Activated naive CD8-positive, alpha-beta T cell treated with anti-CD3 and anti-CD28 coated beads, Interleukin-2, amount 50 U/mL, for 24 hours (primary cell): ENCODE data around the gene AKR1B15.
"Not testable (repeated sequence)": the region's sequence is repeated elsewhere in the genome, so short reads cannot be mapped to it uniquely, and the experiment has no call there.

ENCODE experiments used
- ATAC-seq: fragments of 150-1000 bp; cut with Tn5 transposase; one replicate; pipeline ENCODE4 v1.10.0; 2021
- DNase-seq: peaks from one replicate; pipeline ENCODE4 v3.0.0; 2021
- H3K27ac Mint-ChIP-seq: one replicate; pipeline ENCODE4 v1.8.0; 2021; ENCODE audit warnings: mild to moderate bottlenecking, mixed read lengths
- H3K27me3 Mint-ChIP-seq: one replicate; pipeline ENCODE4 v1.8.0; 2021; ENCODE audit warnings: mixed read lengths
- H3K36me3 Mint-ChIP-seq: one replicate; pipeline ENCODE4 v1.8.0; 2021; ENCODE audit warnings: low read depth, mixed read lengths
- H3K4me1 Mint-ChIP-seq: one replicate; pipeline ENCODE4 v1.8.0; 2021; ENCODE audit warnings: mixed read lengths
- H3K4me3 Mint-ChIP-seq: one replicate; pipeline ENCODE4 v1.8.0; 2021; ENCODE audit warnings: mild to moderate bottlenecking, moderate library complexity, mixed read lengths
- H3K9me3 Mint-ChIP-seq: one replicate; pipeline ENCODE4 v1.8.0; 2021; ENCODE audit warnings: mixed read lengths

The AKR1B15 gene

GRCh38 chr7:134539380-134540004 lies 9.4 kb upstream of the AKR1B15 start:
- Mint-ChIP-seq H3K36me3 (no peaks in the 10 kb centered on the region), H3K4me3 (no peak overlapping the region), H3K27me3 (peaks cover 7% of the 10 kb centered on the region), H3K27ac (no peak overlapping the region), H3K9me3 (no peaks in the 10 kb centered on the region), H3K4me1 (no peaks in the 10 kb centered on the region)
- DNase-seq (no peak), ATAC-seq (no peak)

GRCh38 chr7:134541501-134542194 lies 7.3 kb upstream of the AKR1B15 start:
- peaks cover 13% of the 10 kb centered on the region for H3K27me3 Mint-ChIP-seq
- DNase-seq, H3K4me3 Mint-ChIP-seq, H3K36me3 Mint-ChIP-seq, H3K4me1 Mint-ChIP-seq, ATAC-seq, H3K27ac Mint-ChIP-seq, H3K9me3 Mint-ChIP-seq: not testable (repeated sequence)

- H3K4me1 Mint-ChIP-seq = peaks cover 2% of the 10 kb centered on the region
- ATAC-seq (no peak), DNase-seq (no peak)
- peaks cover 16% of the 10 kb centered on the region for H3K27me3 Mint-ChIP-seq
- H3K36me3 Mint-ChIP-seq = no peaks in the 10 kb centered on the region
- H3K27ac Mint-ChIP-seq = no peak overlapping the region
- no peak overlapping the region for H3K4me3 Mint-ChIP-seq
- H3K9me3 Mint-ChIP-seq = no peaks in the 10 kb centered on the region
Measured at GRCh38 chr7:134542195-134542771, 6.6 kb upstream of the AKR1B15 start.

- Mint-ChIP-seq H3K36me3 (no peaks in the 10 kb centered on the region), H3K9me3 (no peaks in the 10 kb centered on the region), H3K4me1 (peaks cover 8% of the 10 kb centered on the region), H3K4me3 (no peak overlapping the region), H3K27ac (no peak overlapping the region), H3K27me3 (peaks cover 18% of the 10 kb centered on the region)
- ATAC-seq (no peak), DNase-seq (no peak)
Measured at GRCh38 chr7:134545380-134545779, 3.5 kb upstream of the AKR1B15 start.

GRCh38 chr7:134545918-134546317 lies 3.0 kb upstream of the AKR1B15 start:
- Mint-ChIP-seq H3K36me3 (no peaks in the 10 kb centered on the region), H3K27me3 (peaks cover 18% of the 10 kb centered on the region)

GRCh38 chr7:134546955-134547354 lies 2.0 kb upstream of the AKR1B15 start:
- Mint-ChIP-seq H3K36me3 (no peaks in the 10 kb centered on the region), H3K4me3 (no peak overlapping the region), H3K9me3 (no peaks in the 10 kb centered on the region), H3K4me1 (peaks cover 8% of the 10 kb centered on the region), H3K27me3 (peaks cover 21% of the 10 kb centered on the region), H3K27ac (no peak overlapping the region)
- ATAC-seq (no peak), DNase-seq (no peak)

More at GRCh38 chr7:134545918-134546317, 3.0 kb upstream of the AKR1B15 start:
- Mint-ChIP-seq H3K9me3 (no peaks in the 10 kb centered on the region), H3K27ac (no peak overlapping the region), H3K4me3 (no peak overlapping the region), H3K4me1 (peaks cover 8% of the 10 kb centered on the region)
- DNase-seq = no peak
- ATAC-seq = no peak

- H3K4me3 Mint-ChIP-seq = no peak overlapping the region
- ATAC-seq (peak; percentile 45), DNase-seq (peak; percentile 78)
- no peaks in the 10 kb centered on the region for H3K36me3 Mint-ChIP-seq
- H3K4me1 Mint-ChIP-seq = peaks cover 8% of the 10 kb centered on the region
- H3K27me3 Mint-ChIP-seq = peaks cover 21% of the 10 kb centered on the region
- H3K27ac Mint-ChIP-seq = no peak overlapping the region
- no peaks in the 10 kb centered on the region for H3K9me3 Mint-ChIP-seq
Measured at GRCh38 chr7:134547397-134548054, 1.4 kb upstream of the AKR1B15 start.

- H3K9me3 Mint-ChIP-seq = no peaks in the 10 kb centered on the region
- H3K27ac Mint-ChIP-seq = no peak overlapping the region
- ATAC-seq (no peak), DNase-seq (no peak)
- peaks cover 18% of the 10 kb centered on the region for H3K27me3 Mint-ChIP-seq
- peaks cover 8% of the 10 kb centered on the region for H3K4me1 Mint-ChIP-seq
- no peak overlapping the region for H3K4me3 Mint-ChIP-seq
- H3K36me3 Mint-ChIP-seq = no peaks in the 10 kb centered on the region
Measured at GRCh38 chr7:134549366-134549765, 456 bp downstream of the AKR1B15 start.

- no peak for DNase-seq
- H3K27me3 Mint-ChIP-seq = peaks cover 10% of the 10 kb centered on the region
- no peak overlapping the region for H3K4me3 Mint-ChIP-seq
- peaks cover 7% of the 10 kb centered on the region for H3K4me1 Mint-ChIP-seq
- no peaks in the 10 kb centered on the region for H3K36me3 Mint-ChIP-seq
- ATAC-seq = no peak
- no peaks in the 10 kb centered on the region for H3K9me3 Mint-ChIP-seq
- H3K27ac Mint-ChIP-seq = no peak overlapping the region
Measured at GRCh38 chr7:134552105-134552504, 3.2 kb downstream of the AKR1B15 start.

GRCh38 chr7:134553976-134554375 lies 5.1 kb downstream of the AKR1B15 start:
- H3K27me3 Mint-ChIP-seq = peaks cover 5% of the 10 kb centered on the region
- no peaks in the 10 kb centered on the region for H3K4me1 Mint-ChIP-seq
- H3K27ac Mint-ChIP-seq = no peak overlapping the region
- no peaks in the 10 kb centered on the region for H3K36me3 Mint-ChIP-seq
- ATAC-seq (no peak), DNase-seq (no peak)
- H3K4me3 Mint-ChIP-seq = no peak overlapping the region
- H3K9me3 Mint-ChIP-seq = no peaks in the 10 kb centered on the region

GRCh38 chr7:134554417-134554966 lies 5.6 kb downstream of the AKR1B15 start:
- Mint-ChIP-seq H3K36me3 (no peaks in the 10 kb centered on the region), H3K9me3 (no peaks in the 10 kb centered on the region), H3K27me3 (peaks cover 3% of the 10 kb centered on the region), H3K27ac (no peak overlapping the region), H3K4me3 (no peak overlapping the region), H3K4me1 (no peaks in the 10 kb centered on the region)
- DNase-seq = no peak
- ATAC-seq = no peak

GRCh38 chr7:134557391-134557790 lies 8.5 kb downstream of the AKR1B15 start:
- DNase-seq = no peak
- no peak overlapping the region for H3K4me3 Mint-ChIP-seq
- ATAC-seq = no peak
- H3K9me3 Mint-ChIP-seq = peaks cover 5% of the 10 kb centered on the region
- no peaks in the 10 kb centered on the region for H3K27me3 Mint-ChIP-seq
- no peaks in the 10 kb centered on the region for H3K36me3 Mint-ChIP-seq
- H3K4me1 Mint-ChIP-seq = peaks cover 2% of the 10 kb centered on the region
- H3K27ac Mint-ChIP-seq = no peak overlapping the region

GRCh38 chr7:134558370-134558769 lies 9.5 kb downstream of the AKR1B15 start:
- DNase-seq = no peak
- no peak overlapping the region for H3K4me3 Mint-ChIP-seq
- peaks cover 12% of the 10 kb centered on the region for H3K9me3 Mint-ChIP-seq
- H3K27ac Mint-ChIP-seq = no peak overlapping the region
- H3K36me3 Mint-ChIP-seq = no peaks in the 10 kb centered on the region
- H3K27me3 Mint-ChIP-seq = peaks cover 2% of the 10 kb centered on the region
- ATAC-seq = no peak
- peaks cover 2% of the 10 kb centered on the region for H3K4me1 Mint-ChIP-seq

GRCh38 chr7:134561616-134562015 lies 12.7 kb downstream of the AKR1B15 start:
- not testable (repeated sequence) for H3K27ac Mint-ChIP-seq, DNase-seq, ATAC-seq, H3K4me3 Mint-ChIP-seq, H3K27me3 Mint-ChIP-seq, H3K36me3 Mint-ChIP-seq, H3K4me1 Mint-ChIP-seq
- peaks cover 20% of the 10 kb centered on the region for H3K9me3 Mint-ChIP-seq
